ENCODE data around the gene HOXA6.

HOXA6 gene

DNA sequence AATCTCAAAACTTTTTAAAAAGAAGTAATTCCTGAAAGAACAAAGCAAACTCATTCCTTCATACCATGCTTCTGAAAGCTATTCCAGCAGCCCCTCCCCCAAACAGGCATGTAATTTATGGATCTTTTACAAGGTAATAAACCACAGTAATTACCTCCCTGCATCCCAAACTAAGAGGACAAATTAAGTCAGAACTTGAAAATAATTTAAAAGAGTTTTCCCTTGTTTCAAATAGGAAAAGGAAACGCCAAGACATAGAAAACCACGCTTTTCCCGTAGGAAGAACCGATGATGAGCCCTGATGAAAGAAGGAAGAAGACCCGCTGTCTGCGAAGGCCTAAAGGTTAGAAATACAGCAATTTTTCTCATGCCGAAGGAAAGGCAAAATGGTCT lies 25.9 kb downstream of the HOXA6 start:
- no peak for DNase-seq

DNA sequence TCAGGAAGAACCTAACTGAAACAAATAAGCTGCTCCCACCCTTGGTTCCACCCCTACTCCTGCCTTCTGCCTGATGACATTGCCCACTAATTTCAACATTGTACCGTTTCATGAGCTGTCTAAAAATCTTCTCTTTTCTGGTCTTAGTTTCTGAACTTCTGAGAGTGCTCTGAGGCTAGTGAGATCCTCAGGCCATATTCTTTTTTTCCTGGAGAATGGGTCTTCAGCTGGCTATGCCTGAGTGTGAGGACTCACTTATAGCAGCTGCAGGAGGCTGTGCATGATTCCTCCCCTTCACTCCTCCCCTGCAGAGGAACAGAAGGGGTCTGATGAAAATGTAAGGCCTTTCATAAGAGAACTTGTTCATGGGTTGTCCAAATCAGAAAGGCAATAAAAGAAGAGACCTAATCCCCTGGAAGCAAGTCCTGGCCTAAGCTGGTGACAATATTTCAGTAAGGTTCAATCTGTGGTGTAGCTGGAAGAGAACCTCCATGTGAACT lies 28.1 kb downstream of the HOXA6 start:
- DNase-seq, result no peak

DNA sequence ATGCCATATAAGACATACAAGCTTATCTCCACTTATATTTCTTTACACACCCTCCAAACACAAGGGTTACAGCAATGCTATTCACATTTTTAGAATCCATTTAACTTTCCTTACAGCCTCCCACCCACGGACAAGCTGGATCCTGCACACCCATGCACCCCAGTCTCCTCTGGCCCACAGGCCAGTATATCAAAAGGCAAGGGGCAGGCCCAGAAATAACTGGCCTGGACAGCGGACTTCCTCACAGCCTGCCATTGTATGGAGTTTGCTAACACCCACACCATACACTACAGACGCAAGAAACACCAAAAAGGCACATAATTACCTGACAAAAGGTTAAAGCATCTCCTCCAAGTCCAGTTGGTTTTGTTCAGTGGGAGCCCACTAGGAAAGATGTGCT lies 29.0 kb downstream of the HOXA6 start:
- no peak for DNase-seq

DNA sequence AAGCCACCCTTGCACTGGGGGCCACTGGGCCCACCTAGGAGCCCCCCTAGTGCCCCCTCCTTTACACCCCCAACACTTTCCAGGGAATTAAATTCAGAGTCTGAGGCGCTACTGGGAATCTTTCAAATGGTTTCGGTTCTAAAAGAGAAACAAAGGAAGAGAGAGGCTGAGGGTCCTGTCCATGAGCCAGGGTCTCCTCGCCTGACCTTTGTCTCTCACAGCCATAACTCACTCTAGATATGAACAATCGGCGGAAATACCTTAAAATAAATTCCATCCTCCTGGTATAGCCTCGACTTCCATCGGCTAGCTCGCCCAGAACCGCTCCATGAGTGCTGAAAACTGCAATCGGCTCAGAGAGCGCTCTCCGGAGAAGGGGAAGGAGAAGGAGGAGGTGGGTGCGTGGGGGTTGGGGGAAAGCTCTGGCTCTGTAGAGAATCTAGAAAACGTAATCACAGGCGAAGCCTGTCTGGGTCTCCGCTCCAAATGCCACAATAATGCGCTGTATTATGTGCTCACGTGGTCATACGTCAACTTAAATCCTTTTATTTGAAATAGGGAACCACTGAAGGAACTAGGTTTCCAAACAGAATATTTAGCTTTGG lies 29.6 kb downstream of the HOXA6 start:
- DNase-seq, result no peak

DNA sequence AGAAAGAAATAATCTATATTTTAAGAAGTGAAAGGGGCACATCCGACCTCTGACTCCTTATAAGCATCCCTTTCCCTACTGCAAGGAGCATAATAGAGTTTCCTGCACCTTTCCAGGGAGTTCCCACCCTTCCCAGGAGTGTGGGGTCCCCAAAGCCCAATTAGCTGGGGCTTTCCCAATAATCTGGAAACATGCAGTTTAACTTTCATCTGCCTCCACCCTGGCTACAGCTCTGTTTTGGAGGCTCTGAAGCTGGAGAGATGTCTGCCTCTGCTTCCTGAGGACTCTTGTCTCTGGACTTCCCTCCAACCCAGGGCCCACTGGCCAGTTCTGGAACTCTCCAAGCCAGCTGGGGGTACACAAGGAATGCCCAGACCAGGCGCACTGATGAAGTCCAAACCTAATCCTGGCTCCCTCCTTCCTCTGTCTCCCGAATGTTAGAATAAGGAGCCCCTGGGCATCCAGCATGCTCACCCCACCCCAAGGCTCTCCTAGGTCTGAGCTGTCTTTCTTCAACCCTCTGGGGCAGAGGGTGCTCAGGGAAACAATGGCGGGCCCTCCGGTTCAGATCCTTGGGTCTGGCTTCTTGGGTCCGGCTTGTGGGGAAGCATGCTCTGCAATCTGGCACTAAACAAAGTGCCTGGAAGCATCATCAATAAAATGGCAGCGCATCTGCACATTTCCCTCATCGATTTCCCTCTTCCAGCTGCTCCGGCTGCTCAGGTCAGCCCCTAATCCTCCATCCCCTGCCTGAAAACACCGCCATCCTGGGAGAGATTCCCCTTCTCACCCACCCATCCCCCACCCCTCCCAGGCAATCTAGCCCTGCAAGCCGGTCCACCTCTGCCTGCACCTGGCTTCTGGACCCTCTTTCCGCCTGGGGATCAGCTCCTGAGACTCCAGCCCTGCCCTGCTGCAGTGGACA lies 30.4 kb downstream of the HOXA6 start:
- DNase-seq, result no peak

DNA sequence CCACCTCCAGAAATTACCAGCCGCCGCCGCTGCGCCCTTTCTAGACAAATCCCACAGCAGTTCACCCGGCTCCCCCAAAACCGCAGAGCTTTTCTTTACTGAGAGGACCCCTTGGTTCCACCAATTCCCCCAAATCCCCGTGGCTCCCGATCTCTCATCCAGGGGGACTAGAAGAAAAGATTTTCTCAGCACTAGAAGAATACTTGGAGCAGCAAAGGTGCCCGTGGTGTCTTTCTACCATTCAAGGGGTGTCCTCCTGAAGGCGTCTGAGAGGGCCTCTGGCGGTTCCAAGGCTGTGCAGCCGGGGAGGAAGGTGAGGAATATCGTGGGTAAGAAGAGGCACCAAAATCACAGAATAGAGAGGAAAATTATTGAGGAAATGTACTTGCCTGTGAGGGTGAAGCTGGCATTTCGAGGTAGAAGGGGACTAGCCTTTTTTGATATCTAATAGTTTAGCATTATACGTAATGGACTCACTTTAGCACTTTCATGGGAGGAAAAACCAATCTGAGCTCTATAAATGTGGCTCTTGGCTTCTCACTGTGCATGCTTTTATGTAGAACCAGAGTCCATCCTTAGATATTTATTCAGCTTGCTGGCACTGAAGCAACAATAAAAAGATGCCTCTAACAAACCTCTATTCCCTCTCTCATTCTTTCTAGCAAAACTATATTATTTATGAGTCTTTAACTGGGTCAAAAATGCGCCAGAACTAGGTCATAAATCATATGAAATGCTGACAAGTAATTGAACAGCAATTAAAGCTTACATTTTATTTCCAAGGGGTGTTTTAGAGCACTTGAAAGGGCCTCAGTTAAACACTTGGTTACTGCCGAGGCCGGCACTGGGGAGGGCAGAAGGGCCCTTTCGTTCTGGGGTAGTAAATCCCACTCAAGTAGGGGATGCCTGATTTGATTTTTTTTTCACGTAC lies 31.3 kb downstream of the HOXA6 start:
- no peak for DNase-seq

DNA sequence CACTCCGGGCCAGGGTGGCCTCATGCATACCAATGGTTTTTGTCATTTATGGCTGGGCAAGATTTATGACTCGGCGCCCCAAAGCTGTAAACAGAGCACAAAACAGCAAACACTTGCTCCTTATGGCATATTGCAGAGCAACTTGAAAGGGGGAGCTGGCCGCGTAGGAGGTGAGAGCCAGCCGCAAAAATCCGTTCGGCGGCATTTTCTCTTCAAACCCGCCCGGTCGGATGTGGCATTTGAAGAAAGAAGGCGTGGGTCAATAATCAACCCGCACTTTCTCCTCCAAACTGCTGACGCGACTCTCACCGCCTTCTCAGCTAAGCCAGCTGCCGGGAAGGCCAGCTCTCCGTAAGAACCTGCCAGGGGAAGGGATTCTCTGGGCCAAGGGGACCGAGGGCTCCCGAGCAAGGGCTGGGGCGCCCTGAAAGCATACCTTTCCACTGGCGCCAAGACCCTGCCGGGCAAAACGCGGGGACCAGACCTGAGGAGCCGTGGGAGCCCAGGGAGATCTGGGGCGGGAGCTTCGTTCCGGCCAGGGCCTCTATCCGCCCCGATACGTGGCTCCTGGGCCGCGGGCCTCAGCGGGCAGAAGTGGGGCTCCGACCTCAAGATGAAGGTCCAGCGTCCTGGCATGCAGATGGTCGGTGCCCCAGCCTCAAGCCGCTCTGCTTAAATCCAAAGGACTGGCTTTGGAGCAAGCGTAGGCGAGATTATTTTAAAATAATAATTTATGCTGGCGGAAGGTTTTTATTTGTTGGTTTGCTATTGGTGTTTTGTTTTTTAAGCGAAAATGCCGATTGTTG lies 32.1 kb downstream of the HOXA6 start:
- DNase-seq, result no peak

DNA sequence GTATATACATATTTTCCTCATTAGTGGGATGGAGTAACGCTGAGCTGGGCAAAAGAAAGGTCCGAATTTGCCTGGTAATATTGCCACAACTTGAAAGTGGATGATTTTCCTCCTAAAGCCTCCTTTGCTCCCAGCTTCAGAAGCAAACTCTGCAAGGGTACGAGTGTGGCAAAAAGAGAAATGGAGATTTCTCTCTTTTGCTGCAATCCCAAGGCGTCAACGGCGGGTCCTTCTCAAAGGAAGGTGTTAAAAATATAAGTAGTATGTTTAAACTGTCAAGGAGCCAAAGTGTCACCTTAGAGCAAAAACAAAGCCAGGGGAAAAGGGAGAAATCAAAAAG lies 32.7 kb downstream of the HOXA6 start:
- DNase-seq, result no peak

DNA sequence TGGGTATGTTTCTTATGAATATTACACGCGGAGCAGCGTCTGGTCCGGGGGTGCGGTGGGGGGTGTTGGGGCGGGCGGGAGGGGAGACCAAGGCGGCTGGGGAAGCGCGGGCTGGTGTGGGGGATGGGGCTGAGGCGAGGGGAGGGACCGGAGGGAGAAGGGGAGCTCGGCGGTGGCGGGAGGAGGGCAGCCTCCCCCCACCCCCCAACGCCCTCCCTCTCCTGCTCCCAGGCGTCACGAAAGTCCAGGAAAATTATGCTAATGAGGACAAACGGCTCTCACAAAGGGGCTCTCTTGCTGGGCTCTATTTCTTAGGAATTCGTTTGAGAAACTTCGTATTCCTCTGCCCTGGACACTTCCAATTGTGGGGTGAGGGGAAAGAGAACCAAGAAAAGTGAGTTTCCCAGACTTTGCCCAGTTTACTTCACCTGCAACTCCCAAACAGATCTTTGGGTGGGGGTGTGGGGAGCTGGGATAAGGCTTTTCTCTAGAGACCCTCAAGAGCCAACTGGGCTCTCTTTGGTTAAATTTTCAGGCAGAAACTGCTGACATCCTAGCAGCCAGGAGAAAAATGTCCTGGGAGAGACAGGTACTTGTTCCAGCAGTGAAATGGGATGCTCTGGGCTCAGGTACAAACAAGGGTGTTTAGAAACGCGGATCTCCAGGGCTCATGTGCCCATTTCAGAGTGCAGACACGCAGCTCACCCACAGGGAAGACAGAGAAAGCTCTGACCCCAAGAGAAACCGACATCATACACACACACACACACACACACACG lies 33.4 kb downstream of the HOXA6 start:
- DNase-seq, result no peak

DNA sequence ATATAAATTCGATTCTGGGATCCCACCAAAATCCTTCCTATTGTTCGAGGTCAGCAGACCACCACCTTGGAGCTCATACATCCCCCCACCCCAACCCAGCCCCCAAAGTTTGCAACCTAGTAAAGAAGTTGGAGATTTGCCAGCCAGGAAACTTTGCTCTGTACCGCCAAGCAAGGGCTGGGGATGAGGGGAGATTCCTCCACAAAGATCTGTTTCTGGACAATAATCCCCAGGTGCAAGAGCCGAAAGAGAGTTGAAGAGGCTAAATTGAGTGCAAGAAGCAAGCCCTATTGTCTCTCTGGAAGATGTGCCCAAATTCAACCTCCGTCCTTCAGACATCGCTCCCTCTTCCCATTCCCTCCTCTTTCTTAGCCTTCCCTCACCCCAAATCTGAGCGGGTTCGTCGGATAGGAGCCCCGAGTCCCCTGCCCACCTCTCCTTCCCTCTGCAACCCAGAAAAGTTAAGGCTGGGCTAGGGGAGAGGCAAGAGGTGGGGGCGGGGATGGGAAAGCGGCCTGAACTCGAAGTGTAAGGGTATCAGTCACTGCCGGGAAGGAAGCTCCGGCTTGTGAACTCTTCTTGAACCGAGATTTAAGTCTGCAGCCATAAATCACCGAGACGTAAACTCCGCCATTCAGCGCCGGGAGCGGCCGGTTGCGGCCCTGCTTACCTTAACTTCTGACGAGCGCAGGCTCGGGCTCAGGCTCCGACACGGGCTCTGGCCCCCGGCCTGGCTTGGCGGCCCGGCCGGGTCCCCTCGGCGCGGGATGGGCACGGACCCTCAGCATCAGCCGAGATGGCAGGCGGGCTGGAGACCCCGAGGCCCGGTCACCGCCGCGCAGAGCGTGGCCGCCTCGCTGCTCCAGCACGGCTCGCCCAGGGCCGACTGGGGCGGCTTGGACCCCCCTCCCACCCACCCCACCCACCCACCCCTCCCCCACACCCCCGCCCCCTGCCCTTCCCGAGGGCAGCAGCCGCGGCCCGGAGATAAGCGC lies 34.3 kb downstream of the HOXA6 start:
- DNase-seq, result no peak

DNA sequence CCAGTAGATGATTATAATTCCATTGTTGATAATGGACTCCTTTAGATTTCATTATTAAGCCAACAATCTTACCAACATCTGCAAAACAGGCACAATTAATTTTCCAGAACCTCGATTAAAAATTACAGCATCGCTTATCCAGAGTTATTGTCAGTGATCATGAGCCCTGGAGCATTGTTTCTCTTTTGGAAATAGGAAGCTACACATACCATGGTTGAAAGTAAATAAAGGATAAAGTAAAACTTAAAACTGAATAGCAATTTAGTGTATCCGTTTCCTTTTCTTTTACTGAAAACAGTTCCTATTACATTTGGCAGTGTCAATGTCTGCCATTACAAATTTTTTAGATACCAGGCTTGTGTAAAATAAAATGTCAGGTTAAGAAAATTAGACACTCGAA lies 35.2 kb downstream of the HOXA6 start:
- no peak for DNase-seq

DNA sequence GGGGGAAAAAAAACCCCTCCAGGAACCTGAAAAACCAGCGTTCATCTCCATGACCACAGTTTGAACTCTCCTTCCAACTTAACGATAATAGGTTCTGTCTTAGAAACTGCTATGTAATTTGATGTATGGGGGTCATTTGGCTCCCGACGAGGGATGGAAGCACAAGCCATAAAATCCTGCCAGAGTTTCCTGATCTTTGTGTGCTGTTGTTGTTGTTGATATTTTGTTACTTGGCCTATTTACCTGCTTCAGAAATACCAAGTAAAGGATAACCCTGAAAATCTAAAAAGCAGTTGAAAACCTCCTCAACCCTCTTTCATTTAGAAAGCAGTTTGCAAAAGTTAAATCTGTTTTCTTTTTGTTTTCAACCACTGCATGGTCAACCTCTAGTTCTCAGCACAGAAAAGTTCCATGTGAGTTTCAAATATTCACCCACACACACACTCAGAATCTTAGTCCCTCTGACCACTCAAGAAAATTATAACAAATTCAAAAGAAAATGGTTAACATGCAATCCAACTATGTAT lies 35.8 kb downstream of the HOXA6 start:
- no peak for DNase-seq

DNA sequence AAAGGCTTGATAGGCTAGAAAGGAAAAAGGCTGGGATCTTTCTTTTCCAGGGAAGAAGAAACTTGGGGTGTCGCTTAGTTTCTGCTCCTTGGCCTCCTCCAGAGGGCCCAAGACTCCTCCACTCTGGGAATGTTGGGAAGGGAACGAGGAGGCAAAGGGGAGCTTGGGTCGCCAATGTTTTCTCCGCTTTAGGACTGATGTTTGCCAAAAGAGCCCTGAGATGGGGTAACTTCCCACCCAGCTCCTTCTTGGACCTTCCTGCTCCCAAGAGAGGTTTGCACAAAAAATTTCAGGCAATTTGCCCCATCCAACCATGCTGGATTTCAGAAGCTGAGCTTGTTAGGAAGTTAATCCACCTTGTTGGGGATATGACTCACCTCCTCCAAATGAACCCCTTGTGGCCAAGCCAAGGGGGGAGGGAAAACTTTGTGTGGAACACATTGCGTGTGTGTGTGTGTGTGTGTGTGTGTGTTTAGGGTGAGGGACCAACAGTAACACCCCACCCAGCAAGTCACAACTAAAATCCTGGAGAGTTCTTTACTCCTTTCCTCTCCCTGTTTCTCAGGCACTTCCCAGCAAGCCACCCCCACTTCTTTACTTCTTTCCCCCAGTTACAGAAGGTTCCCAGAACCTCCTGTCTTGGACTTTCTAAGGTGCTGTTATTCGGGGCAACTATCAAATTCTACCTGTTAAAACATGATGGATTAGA lies 36.4 kb downstream of the HOXA6 start:
- DNase-seq, result no peak

DNA sequence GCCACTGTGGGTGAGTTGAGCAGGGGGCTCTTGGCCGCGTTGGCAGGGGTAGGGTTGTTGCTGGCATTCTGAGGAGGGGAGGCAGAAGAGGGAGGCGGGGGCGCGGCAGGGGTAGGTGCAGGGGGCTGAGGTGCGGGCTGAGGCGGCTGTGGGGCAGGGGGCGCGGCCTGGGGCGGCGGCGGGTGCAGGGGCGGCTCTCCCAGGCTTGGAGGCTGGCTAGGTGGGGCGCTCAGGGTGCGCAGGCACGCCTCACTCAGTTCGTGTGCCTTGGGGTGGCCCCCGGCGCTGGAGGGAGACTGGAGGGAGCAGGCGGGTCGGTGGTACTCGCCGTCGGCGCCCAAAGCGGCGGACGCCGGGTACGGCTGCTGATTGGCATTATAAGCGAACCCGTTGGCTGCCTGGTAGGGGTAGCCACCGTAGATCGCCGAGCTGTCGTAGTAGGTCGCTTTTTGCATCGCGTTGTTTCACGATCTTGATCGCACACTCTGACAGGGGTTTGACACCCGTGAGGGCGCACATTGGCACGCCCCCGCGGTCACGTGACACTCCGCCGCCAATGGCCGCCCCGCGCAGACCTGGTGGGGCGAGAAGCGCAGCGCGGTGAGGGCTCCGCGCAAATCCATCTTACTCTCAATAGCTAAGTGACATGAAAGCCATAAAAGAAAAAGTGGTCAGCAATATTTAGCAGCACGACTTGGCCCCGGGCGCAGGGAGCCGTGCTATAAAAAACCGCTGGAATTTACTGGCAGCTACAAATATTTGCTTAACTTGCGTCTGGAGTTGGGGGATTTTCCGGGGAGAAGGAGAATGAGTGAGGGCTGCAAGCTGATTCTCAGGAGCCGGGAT lies 37.2 kb downstream of the HOXA6 start:
- DNase-seq, result no peak

DNA sequence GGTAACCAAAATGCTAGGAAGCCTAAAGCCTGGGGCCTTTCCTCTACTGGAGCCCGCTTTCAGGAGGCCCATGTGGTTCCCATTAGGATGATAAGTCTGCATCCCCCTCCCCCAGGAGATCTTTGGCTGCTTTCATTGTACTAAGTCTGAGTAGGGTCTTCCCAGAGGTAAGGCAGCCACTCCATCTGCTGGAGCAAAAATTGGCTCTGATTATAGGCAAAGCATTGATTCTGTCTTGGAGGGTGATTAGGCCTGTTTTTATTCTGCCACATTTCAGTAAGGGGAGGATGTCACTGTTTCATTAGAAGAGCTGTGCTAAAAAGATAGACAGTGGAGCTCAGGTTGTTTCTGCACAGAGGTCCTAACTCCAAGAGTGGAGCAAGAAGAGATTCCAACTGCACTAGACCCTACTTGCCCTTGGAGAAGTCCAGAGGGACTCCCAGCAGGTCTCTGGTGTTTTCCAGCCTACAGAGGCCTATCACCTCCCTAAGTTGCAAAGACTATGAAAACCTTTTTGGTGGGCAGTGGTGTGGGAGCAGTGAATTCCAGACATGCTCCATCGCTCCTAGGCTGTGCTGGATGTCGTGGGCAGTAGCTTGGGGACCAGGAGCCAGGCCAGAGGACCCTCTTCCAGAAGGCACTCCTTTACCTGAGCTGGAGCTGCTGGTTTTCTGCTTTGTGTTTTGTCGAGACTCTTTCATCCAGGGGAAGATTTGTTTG lies 37.9 kb downstream of the HOXA6 start:
- no peak for DNase-seq

DNA sequence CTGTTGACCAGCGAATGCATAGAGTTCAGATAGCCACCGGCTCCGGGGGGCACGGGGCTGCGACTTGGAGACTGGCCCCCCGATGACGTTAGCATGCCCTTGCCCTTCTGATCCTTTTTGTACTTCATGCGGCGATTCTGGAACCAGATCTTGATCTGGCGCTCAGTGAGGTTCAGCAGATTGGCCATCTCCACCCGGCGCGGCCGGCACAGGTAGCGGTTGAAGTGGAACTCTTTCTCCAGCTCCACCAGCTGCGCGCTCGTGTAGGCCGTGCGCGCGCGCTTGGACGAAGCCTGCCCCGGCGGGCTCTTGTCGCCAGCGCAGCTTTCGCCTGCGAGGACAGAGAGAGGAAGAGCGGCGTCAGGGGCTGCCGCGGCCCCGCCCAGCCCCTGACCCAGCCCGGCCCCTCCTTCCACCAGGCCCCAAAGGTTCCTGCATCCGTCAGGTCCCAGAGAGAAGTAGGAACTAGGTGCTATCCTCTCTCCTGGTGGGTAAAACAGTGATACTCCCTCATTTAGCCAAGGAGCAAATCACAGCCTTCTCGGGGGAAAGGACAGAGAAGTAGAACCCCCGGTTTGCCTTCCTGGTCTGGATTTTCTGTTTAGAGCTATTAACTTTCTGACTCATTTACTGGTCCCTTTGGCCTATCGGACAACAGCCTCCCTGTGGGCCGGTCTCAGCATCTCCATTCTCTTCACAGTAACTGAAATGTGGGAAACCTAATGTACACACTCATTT lies 39.0 kb downstream of the HOXA6 start:
- no peak for DNase-seq

Measured in CD4-positive, alpha-beta T cell treated with Interleukin-6 for 4 hours (primary cell).